Right ventricle myocardium superior (tissue), 1 donor: ENCODE measurements around the gene ROR1. TPM values are rescaled to one million over a fixed set of nuclear protein-coding genes. Genes with fewer than 3 reads are reported as not detected.

Experiments used
- ATAC-seq: fragments of 200-7000 bp; cut with Tn5 transposase; one replicate; pipeline ENCODE4 v1.9.1; 2020; ENCODE audit warnings: mild to moderate bottlenecking; ENCODE audit not compliant: poor library complexity
- DNase-seq: peaks from one replicate; pipeline ENCODE4 v3.0.0-alpha.2; 2020
- intact Hi-C: fragments of 100-400 bp; cut with DNase I; formaldehyde crosslinking; loops from one replicate; pipeline ENCODE4 v1.11.2; 2022
- total RNA-seq: library from RNA; stranded (reverse); fragmentation: NEBNext Ultra II Directional; extraction: Animal tissue kit (Norgen Biotek cat#: 25700); gene quantifications from one replicate; pipeline ENCODE4 v1.2.1, GENCODE V29; 2021
- donor health status: DM: no; HTN: yes; CAD: no; lungs with severe emphysema.

The ROR1 gene
- total RNA-seq, 1 donor from 2014 or later, result 8.6 TPM

GRCh38 chr1:63833363-63834119, 59.7 kb downstream of the ROR1 start:
- DNase-seq, result no peak
- ATAC-seq, result no peak
- intact Hi-C loops, result no loop called here

- intact Hi-C loops, result no loop called here
- no peak for DNase-seq
- no peak for ATAC-seq
Observed at GRCh38 chr1:63835128-63835527, 61.3 kb downstream of the ROR1 start.

GRCh38 chr1:63836374-63836773, 62.6 kb downstream of the ROR1 start:
- DNase-seq (no peak), ATAC-seq (no peak)
- intact Hi-C loops, result no loop called here

- no peak for ATAC-seq
Observed at GRCh38 chr1:63836830-63837229, 63.0 kb downstream of the ROR1 start.

GRCh38 chr1:63843010-63843409, 69.2 kb downstream of the ROR1 start:
- ATAC-seq (no peak), DNase-seq (no peak)
- intact Hi-C loops, result no loop called here

More at GRCh38 chr1:63836830-63837229, 63.0 kb downstream of the ROR1 start:
- DNase-seq, result no peak
- intact Hi-C loops, result no loop called here

GRCh38 chr1:63843884-63844283, 70.1 kb downstream of the ROR1 start:
- intact Hi-C loops, result no loop called here
- DNase-seq (no peak), ATAC-seq (no peak)

- DNase-seq (no peak), ATAC-seq (no peak)
- intact Hi-C loops, result no loop called here
Observed at GRCh38 chr1:63845346-63845745, 71.5 kb downstream of the ROR1 start.

GRCh38 chr1:63847308-63847910, 73.6 kb downstream of the ROR1 start:
- intact Hi-C loops, result no loop called here
- no peak for DNase-seq
- no peak for ATAC-seq

- ATAC-seq, result no peak
- intact Hi-C loops, result no loop called here
- DNase-seq, result no peak
Observed at GRCh38 chr1:63848733-63849132, 74.9 kb downstream of the ROR1 start.

GRCh38 chr1:63849149-63849548, 75.3 kb downstream of the ROR1 start:
- ATAC-seq (no peak), DNase-seq (no peak)
- intact Hi-C loops, result no loop called here

GRCh38 chr1:63854091-63854490, 80.3 kb downstream of the ROR1 start:
- intact Hi-C loops, result no loop called here
- peak; percentile 87 for ATAC-seq
- no peak for DNase-seq

- no peak for DNase-seq
- intact Hi-C loops, result no loop called here
- ATAC-seq, result no peak
Observed at GRCh38 chr1:63855942-63856341, 82.1 kb downstream of the ROR1 start.

- DNase-seq, result no peak
- intact Hi-C loops, result no loop called here
- ATAC-seq, result no peak
Observed at GRCh38 chr1:63856924-63857323, 83.1 kb downstream of the ROR1 start.

- intact Hi-C loops, result no loop called here
- peak; percentile 25 for ATAC-seq
- DNase-seq, result no peak
Observed at GRCh38 chr1:63857478-63857877, 83.7 kb downstream of the ROR1 start.

- intact Hi-C loops, result no loop called here
- DNase-seq (no peak), ATAC-seq (no peak)
Observed at GRCh38 chr1:63858153-63858552, 84.3 kb downstream of the ROR1 start.

GRCh38 chr1:63859480-63860275, 85.9 kb downstream of the ROR1 start:
- intact Hi-C loops, result no loop called here
- ATAC-seq (no peak), DNase-seq (no peak)

GRCh38 chr1:63861052-63861691, 87.4 kb downstream of the ROR1 start:
- ATAC-seq (peak; percentile 71), DNase-seq (no peak)
- intact Hi-C loops, result no loop called here

GRCh38 chr1:63863145-63863544, 89.3 kb downstream of the ROR1 start:
- no peak for DNase-seq
- intact Hi-C loops, result no loop called here
- no peak for ATAC-seq

- intact Hi-C loops, result no loop called here
- no peak for ATAC-seq
Observed at GRCh38 chr1:63864224-63864641, 90.4 kb downstream of the ROR1 start.

More at GRCh38 chr1:63864224-63864641, 90.4 kb downstream of the ROR1 start:
- DNase-seq, result no peak
